HG03558 (cell line): Measurements from ENCODE around the gene PWWP2B.

ENCODE experiments used
- ATAC-seq: cut with Tn5 transposase; IDR thresholded peaks from one replicate; pipeline ENCODE4 v1.9.1; 2021; ENCODE audit warnings: moderate number of reproducible peaks; ENCODE audit not compliant: unreplicated experiment; ENCODE audit errors: extremely low read depth

The PWWP2B gene

DNA sequence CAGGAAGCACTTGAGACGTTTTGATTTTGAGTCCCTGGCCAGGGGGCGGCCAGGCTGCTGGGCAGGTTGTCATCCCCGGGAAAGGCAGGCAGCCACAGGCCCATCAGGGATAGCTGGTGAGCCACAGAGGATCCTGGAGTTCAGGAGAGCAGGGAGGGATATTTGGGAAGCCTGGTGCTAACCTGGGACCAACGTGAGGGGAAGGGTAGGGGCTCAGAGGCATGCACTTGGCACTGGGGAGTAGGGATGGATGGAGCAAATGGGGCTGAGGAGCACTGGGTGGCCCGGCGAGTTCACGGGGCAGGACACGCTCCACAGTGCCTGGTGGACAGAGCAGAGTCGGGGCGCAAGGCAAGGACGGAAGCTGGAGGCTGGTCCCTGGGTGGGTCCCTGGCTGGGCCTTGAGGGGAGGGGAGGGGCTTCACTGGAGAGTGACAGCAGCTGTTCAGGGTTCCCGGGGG lies 34.8 kb upstream of the PWWP2B start:
- ATAC-seq: no peak

DNA sequence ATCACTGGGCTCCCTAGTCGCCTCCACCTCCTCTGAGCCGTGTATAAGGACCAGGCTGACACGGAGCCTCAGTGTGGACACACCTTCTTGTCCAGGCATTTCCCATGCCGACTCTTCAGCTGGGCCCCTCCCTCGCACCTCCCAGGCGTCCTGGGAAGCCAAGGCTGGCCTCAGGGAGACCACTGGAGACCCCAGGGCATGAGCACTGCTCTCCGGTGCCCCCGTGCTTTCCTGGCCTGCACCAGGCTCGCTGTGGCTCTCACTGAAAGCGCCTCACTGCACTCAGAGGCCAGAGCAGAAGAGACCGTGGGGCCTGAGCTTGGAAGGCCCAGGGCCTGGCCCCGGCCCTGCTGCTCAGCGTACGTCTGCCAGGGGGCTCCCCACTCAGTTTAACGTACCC lies 33.6 kb upstream of the PWWP2B start:
- no peak for ATAC-seq

DNA sequence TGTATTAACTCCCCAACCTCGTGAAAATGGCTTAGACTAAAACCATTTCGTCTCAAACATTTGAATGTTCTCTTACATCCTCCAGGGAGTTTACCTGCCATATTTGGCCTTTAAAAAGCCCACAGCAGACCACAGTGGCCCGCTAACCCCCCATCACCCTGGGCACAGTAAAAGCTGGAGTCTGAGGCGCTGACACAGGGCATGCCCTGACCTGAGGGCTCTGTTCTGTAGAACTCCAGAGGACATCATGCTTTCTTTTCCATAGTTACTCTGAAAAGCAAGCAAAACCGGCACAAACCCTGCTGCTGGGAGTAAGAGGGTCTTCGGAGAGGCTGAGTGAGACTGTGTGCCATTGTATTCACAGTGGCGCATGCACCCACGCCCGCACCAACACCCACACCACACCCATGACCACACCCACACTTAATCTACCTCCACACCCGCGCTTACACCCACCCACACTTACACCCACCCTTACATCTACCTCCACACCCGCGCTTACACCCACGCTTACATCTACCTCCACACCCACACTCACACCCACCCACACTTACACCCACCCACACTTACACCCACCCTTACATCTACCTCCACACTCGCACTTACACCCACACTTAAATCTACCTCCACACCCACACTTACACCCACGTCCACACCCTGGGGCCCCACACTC lies 32.9 kb upstream of the PWWP2B start:
- ATAC-seq: no peak

DNA sequence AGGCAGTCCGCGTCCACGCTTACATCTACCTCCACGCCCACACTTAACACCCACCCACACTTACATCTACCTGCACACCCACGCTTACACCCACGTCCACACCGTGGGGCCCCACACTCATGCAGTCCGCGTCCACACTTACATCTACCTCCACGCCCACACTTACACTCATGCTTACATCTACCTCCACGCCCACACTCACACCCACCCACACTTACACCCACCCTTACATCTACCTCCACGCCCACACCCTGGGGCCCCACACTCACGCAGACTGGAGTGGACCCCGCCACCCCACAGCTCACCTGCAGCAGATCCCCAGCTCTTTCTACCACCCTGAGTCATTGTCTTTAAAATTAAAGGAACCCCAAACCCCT lies 32.4 kb upstream of the PWWP2B start:
- no peak for ATAC-seq

DNA sequence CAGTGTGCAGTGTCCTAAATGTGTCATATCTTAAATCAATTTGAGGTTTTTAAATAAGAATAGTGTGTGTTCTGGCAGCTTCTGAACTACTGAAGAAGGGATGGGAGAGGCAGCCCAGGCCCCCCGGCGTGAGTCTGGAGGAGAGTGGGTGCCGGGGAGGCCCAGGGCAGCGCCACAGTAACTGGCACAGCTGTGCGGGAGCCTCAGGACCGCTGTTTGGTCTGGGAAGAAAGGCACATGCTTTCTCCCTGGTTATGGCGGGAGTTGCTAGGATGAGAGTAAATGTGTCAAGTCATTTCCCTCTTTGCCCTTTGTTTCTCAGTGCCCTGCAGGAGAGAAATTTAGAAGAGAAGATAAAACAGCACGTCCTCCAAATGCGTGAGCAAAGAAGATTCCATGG lies 31.9 kb upstream of the PWWP2B start:
- ATAC-seq: no peak

DNA sequence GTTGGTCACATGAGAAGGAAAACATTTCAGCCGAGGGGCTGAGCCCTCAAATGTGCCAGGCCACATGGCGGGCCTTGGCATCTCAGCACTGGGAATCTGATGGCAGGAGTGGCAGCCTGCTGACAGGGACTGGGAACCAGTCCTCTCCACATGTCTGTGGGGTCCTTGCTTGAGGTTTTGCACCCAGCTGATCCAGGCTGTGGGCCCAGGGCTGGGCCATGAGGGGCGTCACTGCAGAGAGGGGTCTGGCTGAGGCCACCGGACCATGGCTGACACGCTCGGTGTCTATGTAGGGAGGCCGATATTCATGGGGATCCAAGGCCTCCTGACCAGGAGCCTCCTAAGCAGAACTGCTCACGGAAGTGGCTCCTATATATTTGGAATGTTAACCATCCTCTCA lies 31.0 kb upstream of the PWWP2B start:
- ATAC-seq: no peak

DNA sequence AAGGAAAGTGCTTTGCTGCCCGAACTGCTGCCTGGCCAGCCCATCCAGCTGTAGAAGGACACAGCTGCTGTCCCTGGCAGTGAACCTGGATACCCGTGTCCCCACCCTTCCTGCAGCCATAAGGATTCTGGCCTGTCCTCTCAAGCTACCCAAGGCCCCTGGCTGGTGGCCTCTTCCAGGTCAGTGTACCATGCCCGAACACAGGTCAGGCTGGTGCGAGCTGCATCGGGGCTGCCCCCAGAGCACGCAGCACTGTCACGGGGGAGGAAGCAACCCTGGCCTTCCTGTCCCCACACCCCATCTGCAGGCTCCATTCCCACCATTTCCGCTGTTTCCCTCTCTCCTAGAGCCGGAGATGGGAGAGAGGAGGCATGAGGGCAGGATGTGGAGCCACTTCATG lies 30.5 kb upstream of the PWWP2B start:
- no peak for ATAC-seq

DNA sequence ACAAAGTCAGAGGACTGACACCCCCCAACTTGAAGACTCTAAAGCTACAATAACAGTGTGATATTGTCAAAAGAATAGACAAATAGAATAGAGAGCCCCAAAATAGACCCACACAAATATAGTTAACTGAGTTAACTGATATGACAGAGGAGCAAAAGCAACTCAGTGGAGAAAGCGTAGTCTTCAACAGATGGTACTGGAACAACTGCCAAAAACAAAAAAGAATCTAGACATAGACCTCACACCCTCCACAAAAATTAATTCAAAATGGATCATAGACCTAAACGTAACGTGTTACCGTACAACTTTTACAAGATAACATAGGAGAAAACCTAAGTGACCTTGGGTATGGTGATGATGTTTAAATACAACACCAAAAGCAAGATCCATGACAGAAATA lies 28.6 kb upstream of the PWWP2B start:
- no peak for ATAC-seq

DNA sequence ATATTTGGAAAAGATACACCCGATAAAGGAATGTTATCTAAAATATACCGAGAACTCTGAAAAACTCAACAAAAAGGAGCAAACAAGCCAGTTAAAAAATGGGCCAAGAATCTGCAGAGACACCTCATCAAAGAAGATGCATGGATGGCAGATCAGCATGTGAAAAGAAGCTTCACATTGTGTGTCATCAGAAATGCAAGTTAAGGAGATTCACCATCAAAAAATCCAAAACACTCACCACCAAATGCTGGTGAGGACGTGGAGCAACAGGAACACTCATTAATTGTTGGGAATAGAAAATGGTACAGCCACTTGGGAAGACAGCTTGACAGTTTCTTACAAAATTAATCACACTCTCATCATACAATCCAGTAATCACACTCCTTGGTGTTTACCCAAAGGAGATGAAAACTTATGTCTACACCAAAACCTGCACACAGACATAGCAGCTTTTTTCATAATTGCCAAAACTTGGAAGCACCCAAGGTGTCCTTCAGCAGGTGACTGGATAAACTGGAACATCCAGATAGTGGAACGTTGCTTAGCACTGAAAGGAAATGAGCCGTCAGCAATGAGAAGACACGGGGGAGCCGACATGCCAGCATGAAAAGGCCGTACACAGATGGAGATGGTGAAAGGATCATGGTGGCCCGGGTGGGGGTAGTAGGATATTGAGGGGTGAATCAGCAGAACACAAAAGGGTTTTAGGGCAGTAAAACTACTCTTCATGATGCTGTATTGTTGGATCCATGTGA lies 27.9 kb upstream of the PWWP2B start:
- ATAC-seq: no peak

DNA sequence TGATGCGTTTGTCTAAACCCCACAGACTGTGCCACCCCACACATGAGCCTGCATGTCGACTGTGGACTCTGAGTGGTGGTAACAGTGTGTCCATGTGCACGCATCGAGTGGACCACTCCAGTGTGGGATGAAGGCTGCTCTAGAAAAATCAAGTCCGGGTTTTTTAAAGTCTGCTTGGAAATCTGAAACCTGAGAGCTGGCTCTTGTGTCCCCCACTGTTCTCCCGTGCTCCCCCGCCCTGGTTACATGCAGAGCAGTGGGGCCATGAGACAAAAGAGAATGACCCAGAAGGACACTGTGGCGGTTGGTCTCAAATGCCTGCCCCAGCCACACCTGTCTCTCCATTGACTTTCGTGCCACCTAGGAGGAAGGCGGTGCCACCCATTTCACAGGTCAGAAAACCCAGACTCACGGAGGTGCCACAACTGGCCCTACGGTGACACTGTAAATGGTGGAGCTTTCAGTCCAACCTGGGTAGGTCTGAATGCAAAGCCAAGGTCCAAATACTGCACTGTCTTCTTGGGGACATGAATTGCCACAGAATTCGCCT lies 27.3 kb upstream of the PWWP2B start:
- ATAC-seq: no peak

DNA sequence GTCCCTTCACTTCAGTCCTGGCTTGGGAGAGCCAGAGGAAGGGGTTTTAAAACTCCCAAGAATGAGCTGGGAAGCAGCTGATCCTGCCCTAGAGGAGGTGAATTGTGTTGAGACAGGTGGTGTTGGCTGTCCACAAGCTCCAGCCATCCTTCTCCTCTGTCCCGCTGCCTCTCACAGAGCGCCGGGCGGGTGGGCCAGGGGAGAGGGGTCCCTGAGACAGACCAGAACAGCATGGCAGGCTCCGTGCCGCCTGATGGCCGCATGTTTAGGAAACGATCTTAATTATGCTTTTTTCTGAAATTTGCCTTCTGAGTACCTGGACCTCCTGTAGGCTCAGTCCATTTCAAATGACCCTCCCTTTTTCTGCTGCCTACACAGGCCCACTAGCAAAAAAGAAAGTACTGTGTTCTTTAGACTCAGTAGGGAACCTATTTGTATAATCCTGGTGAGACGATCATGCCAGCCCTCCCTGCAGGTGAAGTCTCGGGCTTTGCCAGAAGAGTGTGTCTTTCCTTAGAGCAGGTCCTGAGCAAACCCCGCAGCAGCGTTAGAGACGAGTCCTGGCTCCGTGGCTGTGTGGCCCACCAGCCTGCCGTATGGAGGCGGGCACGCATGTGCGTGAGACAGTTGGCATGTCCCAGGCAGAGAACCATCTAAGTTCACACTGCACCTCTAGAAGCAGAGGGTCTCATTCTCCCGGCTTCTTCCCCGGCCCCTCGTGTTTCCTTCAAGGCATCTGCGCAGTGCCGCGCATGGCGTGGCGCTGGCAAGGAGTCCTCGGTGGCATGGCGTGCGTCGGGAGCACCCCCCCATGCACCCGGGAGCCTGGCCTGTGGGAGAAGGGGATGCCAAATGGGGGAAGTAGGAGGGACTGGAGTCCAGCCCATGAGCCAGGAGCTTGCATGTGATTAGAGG lies 26.3 kb upstream of the PWWP2B start:
- no peak for ATAC-seq

DNA sequence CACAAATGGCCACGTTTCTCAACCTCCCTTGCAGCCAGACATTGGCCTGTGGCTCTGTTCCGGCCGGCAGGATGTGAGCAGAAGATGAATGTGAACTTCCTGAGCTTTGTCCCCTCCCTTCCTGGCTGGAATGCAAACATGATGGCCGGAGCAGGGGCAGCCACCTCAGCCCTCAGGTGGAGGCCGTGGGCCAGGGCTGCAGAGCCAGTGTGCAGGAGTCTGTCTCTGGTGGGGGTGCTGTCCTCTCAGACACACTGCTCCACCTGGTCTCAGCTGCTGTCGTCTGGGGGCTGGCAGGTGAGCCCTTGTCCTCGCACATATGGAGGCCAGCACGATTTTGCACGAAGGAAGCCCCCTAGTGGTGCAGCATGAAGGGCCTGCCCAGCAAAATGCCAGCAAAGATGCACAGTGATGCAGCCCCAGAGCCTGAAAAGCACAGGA lies 25.3 kb upstream of the PWWP2B start:
- ATAC-seq: no peak

DNA sequence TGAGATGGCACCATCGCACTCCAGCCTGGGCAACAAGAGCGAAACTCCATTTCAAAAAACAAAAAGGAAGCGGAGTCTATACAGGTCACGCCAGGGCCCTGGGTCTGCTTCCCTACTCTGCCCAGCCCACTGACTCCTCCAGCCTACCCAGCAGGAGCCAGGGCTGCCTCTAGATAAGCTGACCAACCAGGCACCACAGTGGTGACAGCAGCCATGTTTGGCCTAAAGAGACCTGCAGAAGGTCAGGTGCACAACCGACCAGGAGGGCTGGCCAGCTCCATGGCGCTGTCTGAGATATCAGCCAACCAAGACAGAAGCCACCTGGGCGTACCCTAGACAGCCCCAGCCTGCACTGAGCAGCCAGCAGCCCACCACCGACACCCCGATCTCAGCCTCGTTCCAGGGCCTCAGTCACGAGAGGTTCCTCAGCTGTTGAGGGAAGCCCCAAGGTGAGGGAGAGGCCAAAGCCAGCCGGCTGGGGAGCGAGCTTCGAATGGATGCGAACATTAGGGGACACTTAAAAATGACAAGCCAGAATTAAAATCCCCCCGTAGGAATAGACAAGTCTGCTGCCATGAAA lies 24.4 kb upstream of the PWWP2B start:
- ATAC-seq: no peak

DNA sequence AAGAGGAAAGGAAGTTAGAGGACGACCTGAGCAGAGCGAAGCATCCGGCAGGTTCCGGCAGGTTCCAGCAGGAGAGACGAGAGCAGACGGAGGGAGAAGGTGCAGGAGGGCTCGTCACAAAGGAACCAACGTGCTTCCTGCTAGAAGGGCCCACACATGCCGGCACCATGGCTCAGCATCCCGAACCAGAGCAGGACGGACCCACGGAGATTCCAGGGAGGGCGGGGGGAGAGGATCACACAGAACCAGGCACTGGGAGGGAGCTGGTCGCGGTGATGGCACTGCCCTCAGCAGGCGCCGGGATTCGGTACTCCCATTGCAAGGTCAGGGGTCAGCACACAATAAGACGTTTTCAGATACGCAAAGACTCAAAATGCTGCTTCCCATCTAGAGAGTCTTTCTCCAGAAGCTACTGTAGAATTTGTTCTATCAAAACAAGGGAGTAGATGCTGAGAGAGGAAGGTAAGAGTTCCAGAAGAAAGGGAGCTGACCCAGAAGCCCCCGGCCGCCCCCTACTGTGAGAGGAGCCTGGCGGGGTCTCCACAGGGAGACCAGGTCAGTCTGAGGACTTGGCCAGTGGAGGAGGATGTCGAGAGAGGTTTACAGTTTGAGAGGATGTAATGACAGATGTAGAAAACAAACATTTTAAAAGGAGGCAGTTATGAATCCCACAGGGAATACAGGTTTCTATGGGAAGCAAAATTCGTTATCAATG lies 23.6 kb upstream of the PWWP2B start:
- ATAC-seq: no peak

DNA sequence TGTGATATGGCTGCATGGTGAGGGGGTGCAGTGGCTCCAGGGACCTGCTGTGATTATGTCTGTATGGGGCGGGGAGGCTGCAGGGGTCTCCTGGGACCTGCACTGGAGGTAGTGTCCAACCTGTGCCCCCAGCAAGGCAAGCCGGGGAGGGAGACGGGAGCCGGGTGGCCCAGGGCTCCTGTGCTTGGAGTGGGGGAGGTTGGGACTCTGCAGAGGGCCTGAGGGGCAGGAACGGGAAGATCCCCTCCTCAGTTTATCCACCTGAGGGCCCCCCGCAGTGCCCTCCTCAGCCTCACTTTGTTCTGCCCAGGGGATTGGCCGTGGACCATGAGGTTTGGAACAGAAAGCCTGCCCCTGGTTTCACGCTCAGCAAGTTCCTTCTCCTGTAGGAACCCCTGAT lies 22.8 kb upstream of the PWWP2B start:
- ATAC-seq: no peak

DNA sequence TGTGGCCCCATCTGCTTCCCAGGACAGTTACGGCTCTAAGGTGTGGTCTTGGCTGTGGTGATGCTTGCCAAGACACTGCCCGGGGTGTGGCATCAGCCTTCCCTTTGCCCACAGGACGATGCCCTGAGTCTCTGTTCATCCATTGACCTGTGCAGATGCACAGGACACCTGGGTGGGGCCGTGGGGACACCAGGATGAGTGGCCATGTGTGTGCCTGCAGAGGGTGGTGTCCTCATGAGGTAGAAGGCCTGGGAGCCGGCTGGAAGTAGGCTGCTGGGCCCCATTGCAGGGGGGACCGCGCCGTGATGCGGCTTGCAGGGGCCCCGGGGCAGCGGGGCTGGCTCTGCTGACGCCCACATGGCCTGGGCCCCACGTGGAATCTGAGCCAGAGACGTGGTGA lies 22.4 kb upstream of the PWWP2B start:
- ATAC-seq: no peak

DNA sequence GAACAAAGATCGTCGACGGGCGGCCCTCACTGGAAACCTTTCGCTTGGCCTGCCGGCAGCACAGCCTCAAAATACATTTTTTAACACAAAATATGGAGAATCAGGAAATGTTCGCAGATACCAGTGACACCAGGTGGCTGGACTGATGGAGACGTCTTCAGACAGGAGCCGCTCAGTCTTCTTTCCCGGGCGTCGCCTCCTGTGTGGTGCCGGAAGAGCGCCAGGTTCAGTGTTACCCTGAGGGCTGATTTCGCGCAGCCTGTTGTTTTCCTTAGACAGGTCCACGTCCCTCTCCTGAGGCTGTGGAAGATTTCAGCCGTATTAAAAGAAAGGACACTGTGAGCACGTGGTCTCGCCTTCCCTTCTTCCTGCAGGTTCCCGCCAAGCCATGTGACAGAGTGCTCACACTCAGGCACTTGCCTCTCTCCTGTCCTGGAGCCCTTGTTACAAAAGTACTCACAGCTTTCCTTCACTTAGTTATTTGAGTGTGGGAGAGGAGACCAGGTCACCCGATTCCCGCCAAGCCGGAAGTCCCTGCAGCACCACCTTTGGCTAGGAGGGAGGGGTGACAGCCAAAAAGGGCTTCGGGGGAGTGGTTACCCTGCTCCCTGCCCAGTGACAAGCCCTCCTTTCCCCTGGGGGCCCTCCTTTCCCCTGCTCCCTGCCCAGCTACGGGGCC lies 21.7 kb upstream of the PWWP2B start:
- ATAC-seq: no peak

DNA sequence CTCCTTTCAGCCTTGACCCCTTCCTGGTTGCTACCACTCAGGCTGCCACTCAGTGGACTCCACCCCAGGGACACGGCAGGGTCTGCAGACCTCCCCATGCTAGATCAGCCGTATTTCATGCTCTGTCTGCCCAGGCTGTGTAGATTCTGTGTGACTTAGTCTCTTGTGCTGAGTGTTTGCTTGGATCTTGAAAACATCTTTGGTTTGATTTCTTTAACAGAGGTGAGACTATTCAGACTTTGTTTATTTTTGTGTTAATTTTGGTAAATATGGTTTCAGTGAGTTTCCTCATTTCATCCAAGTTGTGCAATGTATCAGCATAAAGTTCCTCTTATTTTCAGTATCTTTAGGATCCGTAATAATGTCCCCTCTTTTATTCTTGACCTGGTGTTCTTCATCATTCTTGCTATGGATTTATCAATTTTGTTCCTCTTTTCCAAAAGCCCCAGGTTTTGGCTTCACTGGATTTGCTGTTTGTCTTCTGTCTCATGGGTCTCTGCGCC lies 21.2 kb upstream of the PWWP2B start:
- no peak for ATAC-seq

DNA sequence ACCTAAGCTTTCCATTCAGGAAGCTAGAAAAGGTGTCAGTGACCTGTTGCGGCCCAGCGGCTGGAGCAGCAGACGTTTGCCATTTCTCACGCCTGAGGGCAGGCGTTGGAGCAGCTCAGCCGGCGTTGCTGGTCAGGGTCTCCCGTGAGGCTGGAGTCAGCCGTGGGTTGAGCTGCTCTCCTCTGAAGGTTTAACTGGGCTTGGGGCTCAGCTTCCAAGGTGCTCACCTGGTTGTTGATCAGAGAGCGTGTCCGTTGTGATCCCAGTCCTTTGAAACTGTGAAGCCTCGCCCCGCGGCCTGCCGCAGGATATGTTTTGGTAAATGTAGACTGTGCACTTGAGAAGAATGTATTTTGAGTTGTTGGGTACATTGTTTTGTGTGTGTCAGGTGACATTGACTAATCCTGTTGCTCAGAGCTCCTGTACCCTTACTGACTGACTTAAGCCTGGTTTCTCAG lies 20.6 kb upstream of the PWWP2B start:
- ATAC-seq: no peak
